GM18951 (cell line): ENCODE results near the gene EPS8L3.

ENCODE experiments used
- POLR2A ChIP-seq: IDR thresholded peaks from 4 replicates; pipeline ENCODE4 v1.6.1; 2011; ENCODE audit warnings: mild to moderate bottlenecking; ENCODE audit not compliant: insufficient read length, insufficient read depth; ENCODE audit errors: extremely low read depth
- in situ Hi-C: fragments of 300-500 bp; cut with MboI; formaldehyde crosslinking; loops from one replicate; pipeline ENCODE4 v1.12.0; 2022; ENCODE audit warnings: low sequenced_read_pairs, mixed read lengths, inconsistent platforms; ENCODE audit not compliant: unreplicated experiment

Gene EPS8L3

GRCh38 chr1:109781806-109782205 is 18.1 kb upstream of the EPS8L3 start:
- in situ Hi-C loops = no loop called here

DNA sequence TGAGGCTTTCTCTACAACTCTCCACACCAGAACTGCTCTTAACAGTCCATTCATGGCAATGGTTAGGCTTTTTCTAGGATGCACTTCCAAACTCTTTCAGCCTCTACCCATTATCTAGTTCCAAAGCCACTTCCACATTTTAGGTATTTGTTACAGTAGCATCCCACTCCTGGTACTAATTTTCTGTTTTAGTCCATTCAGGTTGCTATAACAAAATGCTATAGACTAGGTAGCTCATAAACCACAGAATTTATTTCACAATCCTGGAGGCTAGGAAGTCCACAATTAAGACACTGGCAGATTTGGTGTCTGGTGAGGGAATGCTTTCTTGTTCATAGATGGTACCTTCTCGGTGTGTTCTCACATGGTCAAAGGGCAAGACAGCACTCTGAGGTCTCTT is 17.3 kb upstream of the EPS8L3 start:
- in situ Hi-C loops = no loop called here
- no peak for TF ChIP-seq POLR2A

More at GRCh38 chr1:109781806-109782205, 18.1 kb upstream of the EPS8L3 start:
- TF ChIP-seq POLR2A = no peak

GRCh38 chr1:109777980-109778625 is 14.4 kb upstream of the EPS8L3 start:
- in situ Hi-C loops = no loop called here
- no peak for TF ChIP-seq POLR2A

DNA sequence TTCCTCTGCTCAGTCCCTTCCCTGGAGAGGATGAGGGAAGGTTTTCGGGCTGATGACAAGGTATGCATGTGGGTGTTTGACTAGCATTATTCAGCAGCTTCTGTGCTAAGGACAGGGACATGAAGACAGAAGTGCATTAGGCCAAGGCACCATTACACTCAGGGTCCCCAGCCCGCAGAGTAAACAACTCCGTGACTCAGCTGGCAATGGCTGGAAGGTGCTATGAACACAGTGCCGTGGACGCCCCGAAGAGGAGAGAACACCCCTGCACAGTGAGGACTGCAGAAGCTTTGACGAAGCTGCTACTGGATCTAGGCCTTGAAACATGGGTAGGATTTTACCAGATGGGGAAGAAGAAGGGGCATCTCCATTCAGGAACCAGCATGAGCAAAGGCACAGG is 13.7 kb upstream of the EPS8L3 start:
- no peak for TF ChIP-seq POLR2A
- in situ Hi-C loops = no loop called here

DNA sequence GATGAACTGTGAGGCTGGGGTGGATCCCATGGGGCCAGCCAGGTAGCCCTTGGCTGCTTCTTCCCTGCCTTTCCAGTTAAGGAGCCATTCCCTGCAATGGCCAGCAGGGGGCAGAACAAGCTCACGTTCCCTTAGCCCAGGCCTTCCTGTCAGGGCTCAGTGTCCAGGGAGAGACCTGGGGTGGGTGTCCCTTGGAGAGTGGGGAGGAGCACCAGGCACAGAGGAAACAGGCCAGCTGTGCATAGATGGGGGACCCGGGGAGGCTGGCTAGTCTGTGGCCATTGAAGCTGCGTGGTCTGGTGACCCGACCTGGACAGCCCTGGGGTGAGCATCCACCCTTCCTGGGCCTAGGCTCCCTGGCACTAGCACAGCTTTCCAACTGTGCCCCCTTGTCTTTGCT is 13.2 kb upstream of the EPS8L3 start:
- in situ Hi-C loops = no loop called here
- no peak for TF ChIP-seq POLR2A

- in situ Hi-C loops = no loop called here
- TF ChIP-seq POLR2A = no peak
These were observed 12.6 kb upstream of the EPS8L3 start for GRCh38 chr1:109776206-109776835.

DNA sequence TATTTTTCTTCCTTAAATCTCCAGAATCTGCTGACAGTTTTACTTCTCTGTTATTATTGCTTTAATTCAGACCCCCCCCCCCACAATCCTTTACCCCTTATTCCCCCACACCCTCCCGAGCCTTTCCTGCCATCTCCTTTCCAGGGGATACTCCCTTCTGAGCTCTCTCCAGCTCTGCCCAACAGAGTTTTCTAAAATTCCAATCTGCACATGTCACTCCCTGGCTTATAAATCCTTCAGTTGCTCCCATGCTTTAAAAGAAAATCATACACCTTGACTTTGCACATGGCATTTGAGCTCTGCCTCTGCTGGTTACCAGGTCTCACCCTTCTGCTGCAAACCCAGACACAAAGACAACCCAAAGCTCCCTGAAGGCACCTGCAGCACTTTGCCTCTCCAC is 11.7 kb upstream of the EPS8L3 start:
- no peak for TF ChIP-seq POLR2A
- in situ Hi-C loops = no loop called here

DNA sequence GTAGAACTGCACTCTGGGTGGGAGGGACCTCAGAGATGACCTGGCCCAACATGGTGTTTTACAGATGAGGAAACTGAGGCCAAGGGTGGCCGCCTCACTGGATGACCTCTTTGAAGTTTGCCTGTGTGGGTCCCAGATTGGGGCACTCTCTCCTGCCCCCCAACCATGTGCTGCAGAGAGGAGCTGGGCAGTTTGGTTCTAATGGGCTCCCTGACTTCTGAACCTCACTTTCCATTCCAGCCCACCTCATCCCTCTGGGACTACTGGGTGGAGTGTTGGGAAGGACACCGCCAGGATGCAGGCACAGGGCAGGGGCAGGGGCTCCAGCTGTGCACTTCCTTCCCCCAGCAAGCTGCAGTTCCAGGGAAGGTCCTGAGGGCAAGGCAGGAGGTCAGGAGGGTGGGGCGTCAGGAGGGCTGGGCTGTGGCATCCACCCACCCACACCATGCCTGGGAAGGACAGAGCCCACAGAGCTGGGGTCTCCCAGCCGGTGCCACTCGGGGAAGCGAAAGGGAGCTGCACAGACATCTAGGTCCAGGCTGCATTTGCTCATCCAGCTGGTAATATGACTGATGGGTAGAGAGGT is 10.3 kb upstream of the EPS8L3 start:
- TF ChIP-seq POLR2A = no peak
- in situ Hi-C loops = loop anchor here (5.0 kb wide), 2 partner anchors 132 to 227 kb away; partner anchors contain the start of gene GNAI3

- in situ Hi-C loops = loop anchor here (5.0 kb wide), 2 partner anchors 131 to 226 kb away; partner anchors contain the start of gene GNAI3
- no peak for TF ChIP-seq POLR2A
These were observed 9.6 kb upstream of the EPS8L3 start for GRCh38 chr1:109773203-109773899.

GRCh38 chr1:109772658-109773202 is 9.0 kb upstream of the EPS8L3 start:
- TF ChIP-seq POLR2A = no peak
- in situ Hi-C loops = loop anchor here (5.0 kb wide), 2 partner anchors 130 to 225 kb away; partner anchors contain the start of gene GNAI3

- no peak for TF ChIP-seq POLR2A
- in situ Hi-C loops = loop anchor here (5.0 kb wide), 2 partner anchors 130 to 225 kb away; partner anchors contain the start of gene GNAI3
These were observed 8.3 kb upstream of the EPS8L3 start for GRCh38 chr1:109771712-109772657.

GRCh38 chr1:109770331-109771095 is 6.8 kb upstream of the EPS8L3 start:
- in situ Hi-C loops = loop anchor here (5.0 kb wide), 2 partner anchors 128 to 223 kb away; partner anchors contain the start of gene GNAI3
- no peak for TF ChIP-seq POLR2A
